Adrenal gland (tissue), 5 donors: ENCODE measurements around the gene TSLP.

Experiments used
- POLR2A ChIP-seq, 2 donors: fragments of 450-650 bp; IDR thresholded peaks; one replicate each; pipeline ENCODE4 v1.6.1; 2017; ENCODE audit warnings: antibody characterized with exemption in 2 of 2, mild to moderate bottlenecking in 2 of 2, moderate library complexity in 1 of 2
- TF ChIP-seq, protein P1 (sequence below), 6 experiments: fragments of 450-650 bp in 4 of 6; fragments of 200-600 bp in 2 of 6; sonication (generic) in 1 of 6; IDR thresholded peaks; 1 replicate in 5 of 6; 2 replicates in 1 of 6; pipeline versions ENCODE4 v1.5.1 to v1.8.0; 2016 to 2021; ENCODE audit warnings: antibody characterized with exemption in 6 of 6, mild to moderate bottlenecking in 2 of 6, moderate library complexity in 1 of 6
- donor health status: DM: no; HTN: no; CAD: no.

DNA sequence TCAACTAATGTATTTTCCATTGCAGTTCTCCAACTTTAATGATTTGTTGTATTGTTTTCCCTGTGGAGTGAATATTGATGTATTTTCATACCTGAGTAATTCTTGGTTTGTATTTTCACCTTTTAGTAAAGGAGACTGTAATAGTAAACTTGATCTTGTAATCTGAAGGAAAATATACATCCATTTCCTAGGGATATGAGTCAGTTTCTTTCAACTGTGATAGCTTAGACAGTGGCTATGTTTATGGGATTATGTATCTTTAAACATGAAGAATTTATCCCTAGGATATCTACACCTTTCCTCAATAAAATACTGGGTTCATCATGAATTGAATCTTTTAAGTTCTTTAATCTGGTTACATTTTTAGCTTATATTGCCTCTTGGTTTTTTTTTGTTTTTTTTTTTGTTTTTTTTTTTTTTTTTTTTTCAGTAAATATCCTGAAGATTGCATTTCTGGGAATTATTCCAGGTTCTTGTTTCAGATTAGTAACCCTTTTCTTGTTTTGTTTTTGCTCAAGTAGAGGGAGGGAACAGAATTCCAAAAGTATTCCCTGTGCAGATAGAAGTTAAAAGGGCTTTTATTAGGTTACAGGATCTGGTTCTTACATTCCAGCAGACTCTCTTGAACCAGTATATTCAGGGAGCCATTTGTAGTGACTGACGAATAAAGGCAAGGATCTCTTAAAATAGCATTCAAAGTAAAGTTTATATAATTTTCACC, 27.7 kb downstream of the TSLP start:
- TF ChIP-seq, protein P1, sequence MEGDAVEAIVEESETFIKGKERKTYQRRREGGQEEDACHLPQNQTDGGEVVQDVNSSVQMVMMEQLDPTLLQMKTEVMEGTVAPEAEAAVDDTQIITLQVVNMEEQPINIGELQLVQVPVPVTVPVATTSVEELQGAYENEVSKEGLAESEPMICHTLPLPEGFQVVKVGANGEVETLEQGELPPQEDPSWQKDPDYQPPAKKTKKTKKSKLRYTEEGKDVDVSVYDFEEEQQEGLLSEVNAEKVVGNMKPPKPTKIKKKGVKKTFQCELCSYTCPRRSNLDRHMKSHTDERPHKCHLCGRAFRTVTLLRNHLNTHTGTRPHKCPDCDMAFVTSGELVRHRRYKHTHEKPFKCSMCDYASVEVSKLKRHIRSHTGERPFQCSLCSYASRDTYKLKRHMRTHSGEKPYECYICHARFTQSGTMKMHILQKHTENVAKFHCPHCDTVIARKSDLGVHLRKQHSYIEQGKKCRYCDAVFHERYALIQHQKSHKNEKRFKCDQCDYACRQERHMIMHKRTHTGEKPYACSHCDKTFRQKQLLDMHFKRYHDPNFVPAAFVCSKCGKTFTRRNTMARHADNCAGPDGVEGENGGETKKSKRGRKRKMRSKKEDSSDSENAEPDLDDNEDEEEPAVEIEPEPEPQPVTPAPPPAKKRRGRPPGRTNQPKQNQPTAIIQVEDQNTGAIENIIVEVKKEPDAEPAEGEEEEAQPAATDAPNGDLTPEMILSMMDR (IDR thresholded peaks at IDR 0.05) = no peak
- no peak for TF ChIP-seq POLR2A (IDR thresholded peaks at IDR 0.05)
